GM23338 (cell line): Measurements from ENCODE around the gene KCTD21.

ENCODE experiments used
- EZH2 ChIP-seq: fragments of 200-600 bp; sonication (generic); IDR thresholded peaks from one replicate; pipeline ENCODE4 v1.8.0; 2017; ENCODE audit warnings: antibody characterized with exemption, mild to moderate bottlenecking, low read depth; ENCODE audit not compliant: unreplicated experiment
- POLR2AphosphoS5 ChIP-seq: IDR thresholded peaks from 2 replicates; pipeline ENCODE4 v1.6.1; 2016; ENCODE audit warnings: antibody characterized with exemption, low read depth
- ZNF114 ChIP-seq: fragments of 250-450 bp; sonication (Bioruptor Pico); IDR thresholded peaks from 2 replicates; pipeline ENCODE4 v1.5.0; 2020; ENCODE audit warnings: mild to moderate bottlenecking, moderate library complexity
- TF ChIP-seq, protein P1 (sequence below), 2 experiments: fragments of 200-600 bp in 1 of 2; sonication (generic) in 1 of 2; conservative IDR thresholded peaks; 2 replicates each; pipeline versions ENCODE4 v1.5.1 to v1.6.1; 2016 to 2017; ENCODE audit warnings: antibody characterized with exemption in 2 of 2, low read depth in 2 of 2, mild to moderate bottlenecking in 2 of 2, moderate library complexity in 1 of 2

DNA sequence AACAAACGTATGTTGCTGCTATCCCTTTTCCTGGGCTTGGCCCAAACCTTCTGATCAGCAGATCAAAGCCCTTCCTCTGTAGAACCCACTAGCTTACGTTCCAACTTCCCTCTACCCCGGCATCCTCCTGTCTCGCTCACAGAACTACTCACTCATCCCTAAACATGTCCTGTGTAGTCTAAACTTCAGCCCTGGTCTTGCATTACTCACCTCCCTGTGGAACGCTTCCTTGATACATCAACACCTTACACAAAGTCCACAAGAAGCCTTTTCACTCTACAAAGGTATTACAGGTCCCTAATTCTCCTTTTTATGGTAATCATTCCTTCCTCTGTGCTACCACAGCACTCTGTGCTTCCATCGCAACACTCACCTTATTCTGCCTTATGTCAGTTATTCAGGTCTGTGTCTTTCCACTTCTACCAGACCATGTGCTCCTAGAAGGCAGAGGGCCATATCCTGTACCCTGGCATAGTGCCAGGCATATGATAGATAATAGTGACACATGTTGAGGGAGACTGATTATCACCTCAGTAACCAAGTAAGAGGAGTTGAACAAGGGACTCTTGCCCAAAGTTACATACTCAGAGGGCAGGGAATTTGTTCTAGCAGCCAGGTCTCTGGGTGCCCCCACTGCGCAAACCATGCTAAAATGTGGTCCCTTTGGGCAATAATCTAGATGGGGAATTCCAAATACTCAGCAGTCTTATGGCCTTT is 41.9 kb upstream of the KCTD21 start:
- TF ChIP-seq, protein P1, sequence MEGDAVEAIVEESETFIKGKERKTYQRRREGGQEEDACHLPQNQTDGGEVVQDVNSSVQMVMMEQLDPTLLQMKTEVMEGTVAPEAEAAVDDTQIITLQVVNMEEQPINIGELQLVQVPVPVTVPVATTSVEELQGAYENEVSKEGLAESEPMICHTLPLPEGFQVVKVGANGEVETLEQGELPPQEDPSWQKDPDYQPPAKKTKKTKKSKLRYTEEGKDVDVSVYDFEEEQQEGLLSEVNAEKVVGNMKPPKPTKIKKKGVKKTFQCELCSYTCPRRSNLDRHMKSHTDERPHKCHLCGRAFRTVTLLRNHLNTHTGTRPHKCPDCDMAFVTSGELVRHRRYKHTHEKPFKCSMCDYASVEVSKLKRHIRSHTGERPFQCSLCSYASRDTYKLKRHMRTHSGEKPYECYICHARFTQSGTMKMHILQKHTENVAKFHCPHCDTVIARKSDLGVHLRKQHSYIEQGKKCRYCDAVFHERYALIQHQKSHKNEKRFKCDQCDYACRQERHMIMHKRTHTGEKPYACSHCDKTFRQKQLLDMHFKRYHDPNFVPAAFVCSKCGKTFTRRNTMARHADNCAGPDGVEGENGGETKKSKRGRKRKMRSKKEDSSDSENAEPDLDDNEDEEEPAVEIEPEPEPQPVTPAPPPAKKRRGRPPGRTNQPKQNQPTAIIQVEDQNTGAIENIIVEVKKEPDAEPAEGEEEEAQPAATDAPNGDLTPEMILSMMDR (conservative IDR thresholded peaks at IDR 0.05; ENCODE audit: low read depth in 2 of 2), result no peak
- TF ChIP-seq POLR2AphosphoS5 (no peak), EZH2 (no peak), ZNF114 (no peak)
